NCI-H1105 treated with DMSO at 0.1 percent for 48 hours (cell line): ENCODE measurements around the gene BIRC3.
A peak's percentile ranks its signal among the peaks of the same experiment; 100 is the strongest.

ENCODE experiments used
- DNase-seq: peaks from one replicate; lab custom pipeline; 2025; lab: John Stamatoyannopoulos, UW

Gene BIRC3

GRCh38 chr11:102317099-102317767, at the start of gene BIRC3:
BIRC3 (plus strand) TSS chr11:102317484; CDS start chr11:102324510, 7,026 bp downstream.
- DNase-seq = peak; percentile 93

- DNase-seq = no peak
Measured at GRCh38 chr11:102267609-102268008, 49.7 kb upstream of the BIRC3 start.

- DNase-seq = peak; percentile 89
Measured at GRCh38 chr11:102268083-102268984, 49.0 kb upstream of the BIRC3 start.

- DNase-seq = no peak
Measured at GRCh38 chr11:102268985-102269470, 48.3 kb upstream of the BIRC3 start.

- no peak for DNase-seq
Measured at GRCh38 chr11:102269927-102270326, 47.4 kb upstream of the BIRC3 start.

- no peak for DNase-seq
Measured at GRCh38 chr11:102272047-102272824, 45.0 kb upstream of the BIRC3 start.

GRCh38 chr11:102274628-102275027, 42.7 kb upstream of the BIRC3 start:
- no peak for DNase-seq

- no peak for DNase-seq
Measured at GRCh38 chr11:102276362-102276761, 40.9 kb upstream of the BIRC3 start.

GRCh38 chr11:102276783-102277182, 40.5 kb upstream of the BIRC3 start:
- no peak for DNase-seq

GRCh38 chr11:102279641-102280170, 37.6 kb upstream of the BIRC3 start:
- peak; percentile 26 for DNase-seq

GRCh38 chr11:102280245-102280833, 36.9 kb upstream of the BIRC3 start:
- no peak for DNase-seq

GRCh38 chr11:102283116-102283485, 34.2 kb upstream of the BIRC3 start:
- no peak for DNase-seq

GRCh38 chr11:102284008-102284407, 33.3 kb upstream of the BIRC3 start:
- no peak for DNase-seq

GRCh38 chr11:102286292-102286691, 31.0 kb upstream of the BIRC3 start:
- DNase-seq = no peak

GRCh38 chr11:102287964-102288724, 29.1 kb upstream of the BIRC3 start:
- DNase-seq = peak; percentile 85

- DNase-seq = no peak
Measured at GRCh38 chr11:102288725-102289083, 28.6 kb upstream of the BIRC3 start.

- DNase-seq = no peak
Measured at GRCh38 chr11:102289592-102289991, 27.7 kb upstream of the BIRC3 start.

GRCh38 chr11:102291831-102292230, 25.5 kb upstream of the BIRC3 start:
- no peak for DNase-seq

- DNase-seq = no peak
Measured at GRCh38 chr11:102292933-102293332, 24.4 kb upstream of the BIRC3 start.

GRCh38 chr11:102293873-102294601, 23.2 kb upstream of the BIRC3 start:
- DNase-seq = no peak
